CD4-positive, alpha-beta T cell (primary cell): ENCODE measurements around the gene IGSF10. TPM values are rescaled to one million over a fixed set of nuclear protein-coding genes. Genes with fewer than 3 reads are reported as not detected.
A peak's percentile ranks its signal among the peaks of the same experiment; 100 is the strongest.
"Not testable (repeated sequence)": the region's sequence is repeated elsewhere in the genome, so short reads cannot be mapped to it uniquely, and the experiment has no call there.

Source experiments
- ATAC-seq: fragments of 200-7000 bp; cut with Tn5 transposase; one replicate; pipeline ENCODE4 v1.10.0; 2022; ENCODE audit warnings: mild to moderate bottlenecking; ENCODE audit not compliant: poor library complexity
- CTCF ChIA-PET: fragments of 350-600 bp; sonication (Branson Sonifier 250); formaldehyde crosslinking; loops from one replicate; lab custom pipeline; 2021; ENCODE audit warnings: antibody characterized with exemption, inconsistent platforms; lab: Charles Lee
- POLR2A ChIA-PET: fragments of 350-600 bp; sonication (Branson Sonifier 250); formaldehyde crosslinking; loops from one replicate; lab custom pipeline; 2021; ENCODE audit warnings: antibody characterized with exemption, inconsistent platforms; lab: Charles Lee
- DNase-seq, 14 experiments: peaks; one replicate each; pipeline ENCODE4 v3.0.0-alpha.2; 2013 to 2020; ENCODE audit warnings: mixed read lengths in 2 of 14
- H3K27ac ChIP-seq, 2 donors: one replicate each; pipeline versions ENCODE4 v1.5.1 to v1.7.0; 2013; ENCODE audit warnings: low read length in 2 of 2, low read depth in 1 of 2, mild to moderate bottlenecking in 1 of 2
- H3K27me3 ChIP-seq, 2 experiments: 1 replicate in 1 of 2; 2 replicates in 1 of 2; pipeline versions ENCODE4 v1.6.1 to v1.7.0; 2013; ENCODE audit warnings: low read length in 2 of 2, control low read depth in 1 of 2, mild to moderate bottlenecking in 1 of 2, moderate library complexity in 1 of 2; ENCODE audit not compliant: insufficient read depth in 2 of 2, control insufficient read depth in 1 of 2
- H3K36me3 ChIP-seq: one replicate; pipeline ENCODE4 v1.6.1; 2013; ENCODE audit warnings: low read length, control low read depth; ENCODE audit not compliant: insufficient read depth
- H3K4me1 ChIP-seq: one replicate; pipeline ENCODE4 v1.6.1; 2013; ENCODE audit warnings: low read length, control low read depth; ENCODE audit not compliant: insufficient read depth
- H3K4me3 ChIP-seq: one replicate; pipeline ENCODE4 v1.5.1; 2013; ENCODE audit warnings: mild to moderate bottlenecking, low read length, moderate library complexity
- H3K9me3 ChIP-seq, 2 experiments: 1 replicate in 1 of 2; 2 replicates in 1 of 2; pipeline versions ENCODE4 v1.6.1 to v1.7.0; 2013; ENCODE audit warnings: low read length in 2 of 2, mild to moderate bottlenecking in 2 of 2, control low read depth in 1 of 2, moderate library complexity in 1 of 2; ENCODE audit not compliant: control insufficient read depth in 1 of 2, insufficient read depth in 1 of 2
- H3K27ac Mint-ChIP-seq: one replicate; pipeline ENCODE4 v1.8.0; 2020; ENCODE audit warnings: mixed read lengths
- H3K27me3 Mint-ChIP-seq: one replicate; pipeline ENCODE4 v1.8.0; 2021; ENCODE audit warnings: mixed read lengths
- H3K36me3 Mint-ChIP-seq: one replicate; pipeline ENCODE4 v1.8.0; 2021; ENCODE audit warnings: low read depth, mixed read lengths
- H3K4me1 Mint-ChIP-seq: one replicate; pipeline ENCODE4 v1.8.0; 2021; ENCODE audit warnings: low read depth, mixed read lengths
- H3K4me3 Mint-ChIP-seq: one replicate; pipeline ENCODE4 v1.8.0; 2020; ENCODE audit warnings: mild to moderate bottlenecking, mixed read lengths
- H3K9me3 Mint-ChIP-seq: one replicate; pipeline ENCODE4 v1.8.0; 2020; ENCODE audit warnings: mixed read lengths
- CTCF ChIP-seq: fragments of 200-600 bp; IDR thresholded peaks from one replicate; pipeline ENCODE4 v1.8.0; 2022; ENCODE audit warnings: antibody characterized with exemption, mild to moderate bottlenecking
- intact Hi-C, 2 experiments: fragments of 100-400 bp; cut with DNase I in 1 of 2; cut with micrococcal nuclease in 1 of 2; formaldehyde crosslinking; loops; one replicate each; pipeline versions ENCODE4 v1.15.1 to v1.9.0; 2023 to 2025; cut with DNase I, micrococcal nuclease
- polyA plus RNA-seq, 2 donors: library from polyadenylated mRNA; unstranded; fragments of 120-200 nt; gene quantifications; one replicate each; pipeline ENCODE4 v1.2.1, GENCODE V29; 2013
- total RNA-seq, 174 experiments: library from RNA in 2 of 174; stranded (reverse) in 2 of 174; gene quantifications; one replicate each; pipeline ENCODE4 v1.2.3 and lab custom pipeline; 2021 to 2026

IGSF10 gene
- not detected for total RNA-seq
- 0.03 TPM for polyA plus RNA-seq (2013, experiment 1 of 2)
- 0.34 TPM for polyA plus RNA-seq (2013, experiment 2 of 2)
- 0 to 3.2 (median 0) reads per million in 172 experiments for total RNA-seq (lab: John Stamatoyannopoulos, UW)

DNA sequence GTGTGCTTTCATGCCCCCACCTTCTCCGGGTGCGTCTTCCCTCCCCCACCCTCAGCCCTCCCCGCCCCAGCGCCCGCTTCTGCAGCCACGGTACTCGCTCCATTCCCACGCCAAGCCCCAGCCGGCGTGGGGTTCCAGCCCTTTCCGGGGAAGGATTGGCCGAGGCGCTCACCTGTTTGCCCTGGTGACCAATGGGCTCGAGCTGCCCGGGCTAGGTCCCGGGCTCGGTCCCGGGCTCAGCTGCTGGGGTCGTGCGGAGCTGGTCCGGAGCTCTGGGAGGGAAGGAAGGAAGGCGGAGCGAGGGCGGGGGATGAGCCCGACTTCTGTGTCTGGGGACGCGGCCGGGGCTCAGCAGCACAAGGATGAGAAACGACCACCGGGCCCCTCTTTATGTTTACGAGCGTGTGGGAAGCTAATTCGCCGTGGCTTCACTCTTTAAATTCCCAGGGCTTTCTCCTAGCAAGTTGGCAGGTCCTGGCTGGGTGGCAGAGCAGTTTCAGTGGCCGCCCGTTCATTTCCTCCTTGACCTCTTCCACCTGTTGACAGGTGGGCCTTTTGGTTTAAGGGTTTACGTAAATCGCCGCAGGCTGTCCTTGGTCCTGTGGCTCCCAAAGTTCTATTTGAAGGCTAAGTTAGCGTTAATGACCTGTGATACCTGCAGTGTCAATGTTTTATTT lies at the start of gene IGSF10:
IGSF10 (minus strand) TSS at position 288 of the 677 bp plus-strand sequence. CDS start 2,352 bp downstream, outside the sequence.
- peaks cover 41% of the 10 kb centered on the region for H3K27me3 Mint-ChIP-seq
- peaks cover 4% of the 10 kb centered on the region for H3K4me1 Mint-ChIP-seq
- H3K27ac Mint-ChIP-seq = no peak within 1 kb of the TSS
- ChIA-PET POLR2A (no interaction called here), CTCF (no interaction called here)
- H3K4me3 Mint-ChIP-seq = peak within 1 kb of the TSS; percentile 35
- no peak for ATAC-seq
- Histone ChIP-seq H3K27me3 (peaks cover 14 to 30% of the 10 kb centered on the region in 2 experiments), H3K27ac (no peak within 1 kb of the TSS), H3K4me3 (no peak within 1 kb of the TSS), H3K36me3 (no peaks in the 10 kb centered on the region), H3K4me1 (no peaks in the 10 kb centered on the region), H3K9me3 (no peaks in the 10 kb centered on the region)
- no peak for TF ChIP-seq CTCF
- no peaks in the 10 kb centered on the region for H3K9me3 Mint-ChIP-seq
- no peak for DNase-seq
- intact Hi-C loops = loop anchor here in 1 of 2 experiments (10.0 kb wide), 1 partner anchor 374 kb away; no protein-coding TSS in a partner anchor
- H3K36me3 Mint-ChIP-seq = no peaks in the 10 kb centered on the region

DNA sequence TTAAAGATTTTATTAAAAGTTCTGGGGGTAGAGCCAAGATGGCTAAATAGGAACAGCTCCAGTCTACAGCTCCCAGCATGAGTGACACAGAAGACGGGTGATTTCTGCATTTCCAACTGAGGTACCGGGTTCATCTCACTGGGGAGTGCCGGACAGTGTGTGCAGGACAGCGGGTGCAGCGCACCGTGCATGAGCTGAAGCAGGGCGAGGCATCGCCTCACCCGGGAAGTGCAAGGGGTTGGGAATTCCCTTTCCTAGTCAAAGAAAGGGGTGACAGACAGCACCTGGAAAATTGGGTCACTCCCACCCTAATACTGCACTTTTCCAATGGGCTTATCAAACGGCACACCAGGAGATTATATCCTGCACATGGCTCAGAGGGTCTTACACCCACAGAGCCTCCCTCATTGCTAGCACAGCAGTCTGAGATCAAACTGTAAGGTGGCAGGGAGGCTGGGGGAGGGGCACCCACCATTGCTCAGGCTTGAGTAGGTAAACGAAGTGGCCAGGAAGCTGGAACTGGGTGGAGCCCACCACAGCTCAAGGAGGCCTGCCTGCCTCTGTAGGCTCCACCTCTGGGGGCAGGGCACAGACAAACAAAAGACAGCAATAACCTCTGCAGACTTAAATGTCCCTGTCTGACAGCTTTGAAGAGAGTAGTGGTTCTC lies 48.7 kb upstream of the IGSF10 start:
- H3K27ac ChIP-seq, H3K4me1 Mint-ChIP-seq, intact Hi-C loops, H3K27ac Mint-ChIP-seq, POLR2A ChIA-PET, H3K4me1 ChIP-seq, H3K27me3 Mint-ChIP-seq, H3K36me3 Mint-ChIP-seq, H3K9me3 ChIP-seq, H3K9me3 Mint-ChIP-seq, CTCF ChIA-PET, ATAC-seq, H3K36me3 ChIP-seq, H3K4me3 Mint-ChIP-seq, H3K27me3 ChIP-seq, H3K4me3 ChIP-seq: not testable (repeated sequence)
- DNase-seq = peak in 2 of 14 experiments; percentile 3 to 12

- Histone ChIP-seq H3K36me3 (no peaks in the 10 kb centered on the region), H3K27me3 (no peaks in the 10 kb centered on the region), H3K27ac (no peak overlapping the region), H3K4me3 (no peak overlapping the region), H3K4me1 (no peaks in the 10 kb centered on the region), H3K9me3 (no peaks in the 10 kb centered on the region)
- DNase-seq = no peak
- no peak for ATAC-seq
- Mint-ChIP-seq H3K4me3 (no peak overlapping the region), H3K36me3 (no peaks in the 10 kb centered on the region), H3K9me3 (peaks cover 2% of the 10 kb centered on the region), H3K27ac (no peak overlapping the region), H3K4me1 (no peaks in the 10 kb centered on the region), H3K27me3 (peaks cover 4% of the 10 kb centered on the region)
- ChIA-PET POLR2A (no interaction called here), CTCF (no interaction called here)
- intact Hi-C loops = no loop called here
- TF ChIP-seq CTCF = no peak
Measured at GRCh38 chr3:151504606-151505005, 43.7 kb upstream of the IGSF10 start.
